Activated CD4-positive, alpha-beta T cell treated with anti-CD3 and anti-CD28 coated beads, Interleukin-2, Interleukin-4, amounts not matched to agents 100 ng/mL and 50 ng/mL, durations not matched to agents 16 hours and 8 hours (primary cell): ENCODE measurements around the gene SCN11A.
A peak's percentile ranks its signal among the peaks of the same experiment; 100 is the strongest.

Experiments used
- DNase-seq: peaks from one replicate; pipeline ENCODE4 v3.0.0-alpha.2; 2020; ENCODE audit warnings: low spot score

SCN11A gene

GRCh38 chr3:39051649-39052561 is at the start of gene SCN11A, which contains the start of gene WDR48:
Gene SCN11A (minus strand): TSS chr3:39051944. CDS start chr3:38950362, 101,582 bp downstream.
Gene WDR48 (plus strand): TSS chr3:39052016. CDS start chr3:39052026, 10 bp downstream.
- DNase-seq: peak; percentile 95

GRCh38 chr3:39101022-39101689 is 49.4 kb upstream of the SCN11A start:
- DNase-seq: peak; percentile 53

DNA sequence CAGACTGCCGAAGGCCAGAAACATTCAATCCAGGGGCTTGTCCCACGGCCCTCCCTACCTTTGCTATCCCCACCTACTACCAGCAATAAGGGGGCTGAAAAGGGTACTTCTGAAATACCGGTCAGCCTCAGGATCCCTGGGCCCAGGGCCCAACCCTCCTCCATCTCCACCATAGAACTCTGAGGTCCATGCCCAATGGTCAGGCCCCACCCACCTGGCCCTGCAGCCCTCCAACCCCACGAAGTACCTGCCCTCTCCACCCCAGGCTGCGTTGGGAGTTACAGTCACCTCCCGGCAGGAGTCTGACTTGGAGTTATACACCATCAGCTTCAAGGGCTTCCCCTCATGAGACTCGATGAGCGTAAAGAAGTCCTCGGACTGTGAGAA is 48.7 kb upstream of the SCN11A start:
- no peak for DNase-seq

- DNase-seq: no peak
These were observed 48.2 kb upstream of the SCN11A start for GRCh38 chr3:39099738-39100499.

- DNase-seq: no peak
These were observed 47.5 kb upstream of the SCN11A start for GRCh38 chr3:39099242-39099641.

DNA sequence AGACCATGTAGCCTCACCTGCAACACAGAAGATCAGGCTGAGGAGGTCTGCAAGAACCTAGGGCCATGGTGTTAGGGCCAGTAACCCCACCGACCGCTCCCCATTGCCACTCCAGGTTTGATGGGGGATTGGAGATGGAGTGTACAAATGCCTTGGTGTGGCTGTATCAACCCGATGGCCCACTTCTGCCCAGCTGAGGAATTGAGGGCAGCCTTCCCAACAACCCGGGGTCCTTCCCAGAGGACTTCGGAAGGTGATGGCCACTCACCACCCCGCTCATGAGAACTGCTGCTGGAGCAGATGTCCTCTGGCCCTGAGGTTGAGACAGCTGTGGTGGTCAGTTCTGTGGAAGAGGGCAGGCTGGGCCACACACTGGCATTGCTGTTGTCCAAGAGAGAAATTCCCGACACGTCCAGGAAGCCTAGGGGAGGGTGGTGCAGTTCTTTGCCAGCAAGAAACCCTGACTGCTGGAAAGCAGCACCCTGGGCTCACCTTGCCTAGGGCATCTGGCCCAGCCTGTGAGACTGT is 46.8 kb upstream of the SCN11A start:
- DNase-seq: no peak

GRCh38 chr3:39097716-39098472 is 46.1 kb upstream of the SCN11A start:
- DNase-seq: no peak

DNA sequence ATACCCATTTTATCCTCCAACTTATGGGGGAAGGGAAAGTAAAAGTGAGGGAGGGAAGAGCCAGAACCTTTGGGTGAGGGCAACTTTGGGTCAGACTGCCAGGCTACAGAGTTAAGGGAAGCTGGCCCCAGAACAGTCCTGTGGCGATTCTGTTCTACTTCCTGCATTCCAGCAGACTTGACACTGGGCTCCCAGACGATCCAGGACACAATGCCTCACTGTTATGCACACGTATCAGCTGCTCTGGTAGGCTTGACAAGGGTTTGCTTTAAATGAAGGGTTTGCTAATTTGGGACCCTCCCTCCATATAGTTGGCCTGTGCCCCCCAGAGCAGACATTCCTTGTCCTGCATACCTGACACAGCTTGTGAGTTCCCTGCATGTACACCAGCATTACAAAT is 45.0 kb upstream of the SCN11A start:
- no peak for DNase-seq

DNA sequence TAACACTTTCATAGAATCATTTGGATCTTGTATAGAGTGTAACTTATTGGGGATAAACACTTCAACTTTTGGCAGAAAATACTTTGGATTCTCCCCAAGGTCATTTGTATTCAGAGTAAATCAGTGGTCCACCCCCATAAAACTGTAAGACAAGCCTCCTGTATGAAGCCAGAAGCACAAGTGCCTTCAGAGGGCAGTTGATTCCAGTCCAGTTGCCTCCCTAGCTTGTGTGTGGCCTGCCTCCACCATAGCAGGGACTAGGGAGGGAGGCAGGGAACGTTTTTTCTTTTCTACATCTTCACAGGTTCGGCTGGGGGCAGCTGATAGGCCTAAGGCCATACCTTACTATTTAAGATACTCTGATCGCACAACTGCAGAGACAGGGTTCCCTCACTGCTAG is 44.0 kb upstream of the SCN11A start:
- DNase-seq: no peak

DNA sequence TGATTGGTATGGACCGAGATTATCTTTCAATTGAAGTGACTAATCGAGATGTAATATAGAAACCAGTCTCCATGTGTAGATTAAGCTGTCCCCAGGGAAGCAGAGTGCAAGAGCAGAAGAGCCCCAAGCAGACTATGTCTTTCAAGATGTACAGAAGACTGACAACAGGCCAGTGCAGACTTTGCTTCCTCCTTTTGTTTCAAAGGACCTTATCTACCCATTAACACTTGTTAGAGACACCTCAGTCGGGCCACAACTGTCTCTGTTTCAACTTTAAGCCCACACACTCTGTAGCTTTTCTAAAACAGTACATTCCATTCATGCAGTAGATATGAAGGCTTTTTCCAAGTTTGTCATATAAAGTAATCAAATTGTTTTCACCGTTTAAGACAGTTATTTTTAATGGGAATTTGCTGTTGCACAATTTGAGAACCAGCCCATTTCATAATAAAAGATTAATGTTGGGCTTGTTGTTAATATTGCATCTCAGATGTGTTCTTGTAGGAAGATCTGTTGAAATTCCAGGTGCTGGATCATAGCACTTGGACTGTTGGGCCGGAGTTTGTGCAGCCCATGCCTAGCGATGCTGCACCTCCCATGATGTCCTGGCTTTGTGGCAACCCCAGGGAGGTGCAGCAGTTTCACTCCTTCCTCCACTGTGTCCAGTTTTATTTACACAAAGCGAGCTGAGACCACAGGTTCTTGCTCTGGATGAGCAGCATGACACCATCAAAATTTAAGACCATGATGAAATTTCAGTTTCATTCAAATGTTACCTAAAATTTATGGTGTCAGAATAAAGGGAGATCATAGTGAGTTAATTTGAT is 43.3 kb upstream of the SCN11A start:
- DNase-seq: no peak

DNA sequence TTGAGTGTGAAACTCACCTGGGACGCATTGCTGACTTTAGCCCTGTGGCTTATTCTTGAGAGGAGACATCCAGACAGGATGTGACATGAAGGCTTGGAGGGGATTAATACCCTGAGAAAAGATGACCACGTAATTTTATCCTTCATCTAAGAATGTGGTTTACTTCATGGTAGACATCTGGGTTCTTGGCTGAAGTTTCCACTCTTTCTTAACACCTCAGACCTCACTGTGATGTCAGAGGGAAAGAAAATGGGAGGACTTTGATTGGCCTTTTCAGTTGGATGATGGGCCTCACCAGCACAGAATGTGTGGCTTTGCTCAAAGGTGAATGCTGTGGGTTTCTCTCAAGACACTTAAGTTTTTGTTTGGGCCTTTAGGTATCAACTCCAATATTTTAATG is 39.2 kb upstream of the SCN11A start:
- no peak for DNase-seq

- no peak for DNase-seq
These were observed 37.1 kb upstream of the SCN11A start for GRCh38 chr3:39088889-39089288.

- no peak for DNase-seq
These were observed 36.7 kb upstream of the SCN11A start for GRCh38 chr3:39088456-39088855.

DNA sequence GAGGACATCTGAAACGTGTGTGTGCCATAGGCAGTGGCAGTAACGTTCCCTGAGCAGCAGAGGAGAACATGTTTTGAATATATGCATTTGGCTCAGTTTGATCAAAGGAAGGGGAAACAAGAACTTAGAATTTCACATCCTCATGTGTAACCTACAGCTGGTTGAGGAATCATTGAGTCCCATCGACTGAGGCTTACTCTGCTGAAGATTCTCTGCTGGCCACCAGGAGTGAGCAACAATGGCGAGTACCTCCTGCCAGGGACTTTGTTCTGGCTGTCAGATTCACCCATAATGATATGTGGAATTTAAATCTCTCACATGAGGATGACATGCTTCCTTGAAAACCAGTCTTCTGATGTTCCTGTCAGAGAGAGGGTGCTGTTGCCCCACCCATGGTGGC is 34.4 kb upstream of the SCN11A start:
- no peak for DNase-seq

- no peak for DNase-seq
These were observed 31.0 kb upstream of the SCN11A start for GRCh38 chr3:39082666-39083313.

DNA sequence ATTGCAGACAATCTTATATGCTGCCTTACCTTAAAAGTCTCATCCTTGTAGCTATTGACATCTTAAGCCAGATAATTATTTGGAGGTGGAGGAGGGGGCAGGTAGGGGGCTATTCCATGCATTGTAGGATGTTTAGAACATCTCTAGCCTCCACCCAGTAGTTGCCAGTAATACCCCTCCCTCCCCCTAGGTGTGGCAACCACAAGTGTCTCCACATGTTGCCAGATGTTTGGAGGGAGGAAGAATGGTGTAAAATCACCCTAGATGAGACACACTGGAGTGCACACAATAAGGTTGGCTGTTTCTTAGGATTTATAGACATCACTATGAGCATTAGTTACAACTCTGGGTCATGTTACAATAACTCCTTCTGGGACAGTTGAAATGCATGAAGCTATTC is 28.3 kb upstream of the SCN11A start:
- DNase-seq: no peak

- DNase-seq: no peak
These were observed 27.8 kb upstream of the SCN11A start for GRCh38 chr3:39079530-39079929.

DNA sequence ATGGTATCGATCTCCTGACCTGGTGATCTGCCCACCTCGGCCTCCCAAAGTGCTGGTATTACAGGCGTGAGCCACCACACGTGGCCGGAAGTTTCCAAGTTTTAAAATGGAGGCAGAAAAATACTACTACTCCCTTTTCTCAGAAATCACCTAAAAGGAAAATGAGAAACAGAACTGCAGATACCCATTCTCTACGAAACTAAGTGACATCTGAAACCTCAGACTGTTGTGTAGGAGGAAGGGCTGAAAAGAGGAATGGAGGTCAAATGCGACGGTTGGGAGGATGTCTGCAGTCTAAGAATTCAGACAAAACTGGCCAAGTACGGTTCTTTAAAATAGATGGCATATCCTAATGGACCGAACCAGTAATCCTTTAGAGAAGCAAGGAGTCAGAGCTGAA is 24.2 kb upstream of the SCN11A start:
- DNase-seq: peak; percentile 11

DNA sequence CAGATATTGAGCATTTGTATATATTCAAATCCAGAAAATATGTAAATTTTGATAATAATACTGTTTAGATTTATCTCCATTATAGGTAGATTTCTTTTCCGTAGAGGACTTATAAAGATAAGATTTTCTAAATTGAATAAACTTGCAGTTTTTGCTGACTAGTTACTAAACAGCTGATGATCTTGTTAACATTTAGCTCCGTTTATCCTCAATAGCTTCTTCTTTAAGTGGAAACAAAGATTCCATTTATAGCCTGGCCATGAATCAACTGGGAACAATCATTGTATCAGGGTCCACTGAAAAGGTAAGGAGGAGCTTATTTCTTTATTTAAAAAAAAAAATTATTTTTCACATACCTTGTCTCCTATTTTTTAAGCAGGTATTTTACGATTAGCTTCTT is 16.8 kb upstream of the SCN11A start:
- no peak for DNase-seq

GRCh38 chr3:39067286-39067685 is 15.5 kb upstream of the SCN11A start:
- DNase-seq: no peak
